ENCODE measurements around the gene PSMD3. TPM values are rescaled to one million over a fixed set of nuclear protein-coding genes. Genes with fewer than 3 reads are reported as not detected.

The PSMD3 gene
- total RNA-seq, 2 donors from 2014 or later = 152 to 164 TPM

GRCh38 chr17:40032322-40033320 is 52.0 kb downstream of the PSMD3 start:
- no peak overlapping the region for H3K27ac ChIP-seq (ENCODE audit: low read depth, low read length)
- H3K9me3 ChIP-seq (ENCODE audit: control insufficient read depth, low read length) = no peaks in the 10 kb centered on the region
- Mint-ChIP-seq H3K9me3 (no peaks in the 10 kb centered on the region), H3K27ac (no peak overlapping the region), H3K4me3 (no peak overlapping the region), H3K27me3 (ENCODE audit: insufficient read depth) (no peaks in the 10 kb centered on the region), H3K36me3 (ENCODE audit: low read depth) (peaks cover 54% of the 10 kb centered on the region), H3K4me1 (peaks cover 2% of the 10 kb centered on the region)
- no peaks in the 10 kb centered on the region for H3K4me1 ChIP-seq (ENCODE audit: control insufficient read depth, insufficient read depth, low read length)
- no peak overlapping the region for H3K4me3 ChIP-seq (ENCODE audit: low read length)
- peaks cover 63% of the 10 kb centered on the region for H3K36me3 ChIP-seq (ENCODE audit: control insufficient read depth, insufficient read depth, low read length)
- DNase-seq = peak; percentile 37
- TF ChIP-seq CTCF (conservative IDR thresholded peaks at IDR 0.05) = no peak
- 94 to 100% methylated on average over 14 to 23 of the region's 23 CpGs for WGBS, 2 experiments (ENCODE audit: insufficient coverage in 1 of 2, insufficient read length in 1 of 2)
- no peaks in the 10 kb centered on the region for H3K27me3 ChIP-seq (ENCODE audit: control insufficient read depth, insufficient read depth, low read length, poor library complexity, severe bottlenecking)
- no peak overlapping the region for H3K9ac ChIP-seq (ENCODE audit: extremely low read depth, low read length, poor library complexity, severe bottlenecking)

- H3K27me3 Mint-ChIP-seq (ENCODE audit: insufficient read depth) = no peaks in the 10 kb centered on the region
- DNase-seq = peak; percentile 41
- H3K36me3 Mint-ChIP-seq (ENCODE audit: low read depth) = peaks cover 53% of the 10 kb centered on the region
- WGBS, 2 experiments (ENCODE audit: insufficient coverage in 1 of 2, insufficient read length in 1 of 2) = 93 to 94% methylated on average over 3 to 8 of the region's 8 CpGs
- no peaks in the 10 kb centered on the region for H3K4me1 ChIP-seq (ENCODE audit: control insufficient read depth, insufficient read depth, low read length)
- no peaks in the 10 kb centered on the region for H3K27me3 ChIP-seq (ENCODE audit: control insufficient read depth, insufficient read depth, low read length, poor library complexity, severe bottlenecking)
- H3K27ac ChIP-seq (ENCODE audit: low read depth, low read length) = no peak overlapping the region
- H3K9ac ChIP-seq (ENCODE audit: extremely low read depth, low read length, poor library complexity, severe bottlenecking) = no peak overlapping the region
- H3K9me3 ChIP-seq (ENCODE audit: control insufficient read depth, low read length) = no peaks in the 10 kb centered on the region
- no peak overlapping the region for H3K4me3 ChIP-seq (ENCODE audit: low read length)
- TF ChIP-seq CTCF (conservative IDR thresholded peaks at IDR 0.05) = no peak
- no peak overlapping the region for H3K27ac Mint-ChIP-seq
- H3K36me3 ChIP-seq (ENCODE audit: control insufficient read depth, insufficient read depth, low read length) = peaks cover 62% of the 10 kb centered on the region
- no peaks in the 10 kb centered on the region for H3K9me3 Mint-ChIP-seq
- H3K4me1 Mint-ChIP-seq = peaks cover 2% of the 10 kb centered on the region
- no peak overlapping the region for H3K4me3 Mint-ChIP-seq
These were observed 52.7 kb downstream of the PSMD3 start for GRCh38 chr17:40033339-40033738.

GRCh38 chr17:40034426-40035161 is 54.0 kb downstream of the PSMD3 start:
- no peak overlapping the region for H3K4me3 ChIP-seq (ENCODE audit: low read length)
- H3K9me3 ChIP-seq (ENCODE audit: control insufficient read depth, low read length) = no peaks in the 10 kb centered on the region
- TF ChIP-seq CTCF (conservative IDR thresholded peaks at IDR 0.05) = no peak
- Mint-ChIP-seq H3K4me3 (no peak overlapping the region), H3K4me1 (peaks cover 7% of the 10 kb centered on the region), H3K9me3 (no peaks in the 10 kb centered on the region), H3K27me3 (ENCODE audit: insufficient read depth) (no peaks in the 10 kb centered on the region), H3K36me3 (ENCODE audit: low read depth) (peaks cover 44% of the 10 kb centered on the region), H3K27ac (no peak overlapping the region)
- no peaks in the 10 kb centered on the region for H3K27me3 ChIP-seq (ENCODE audit: control insufficient read depth, insufficient read depth, low read length, poor library complexity, severe bottlenecking)
- no peak overlapping the region for H3K27ac ChIP-seq (ENCODE audit: low read depth, low read length)
- H3K4me1 ChIP-seq (ENCODE audit: control insufficient read depth, insufficient read depth, low read length) = no peaks in the 10 kb centered on the region
- peaks cover 55% of the 10 kb centered on the region for H3K36me3 ChIP-seq (ENCODE audit: control insufficient read depth, insufficient read depth, low read length)
- H3K9ac ChIP-seq (ENCODE audit: extremely low read depth, low read length, poor library complexity, severe bottlenecking) = no peak overlapping the region
- WGBS, 2 experiments (ENCODE audit: insufficient coverage in 1 of 2, insufficient read length in 1 of 2) = 66 to 73% methylated on average over 6 to 8 of the region's 8 CpGs
- peak; percentile 27 for DNase-seq
